ENCODE measurements around the gene UQCRC1.
A peak's percentile ranks its signal among the peaks of the same experiment; 100 is the strongest.

UQCRC1 gene

DNA sequence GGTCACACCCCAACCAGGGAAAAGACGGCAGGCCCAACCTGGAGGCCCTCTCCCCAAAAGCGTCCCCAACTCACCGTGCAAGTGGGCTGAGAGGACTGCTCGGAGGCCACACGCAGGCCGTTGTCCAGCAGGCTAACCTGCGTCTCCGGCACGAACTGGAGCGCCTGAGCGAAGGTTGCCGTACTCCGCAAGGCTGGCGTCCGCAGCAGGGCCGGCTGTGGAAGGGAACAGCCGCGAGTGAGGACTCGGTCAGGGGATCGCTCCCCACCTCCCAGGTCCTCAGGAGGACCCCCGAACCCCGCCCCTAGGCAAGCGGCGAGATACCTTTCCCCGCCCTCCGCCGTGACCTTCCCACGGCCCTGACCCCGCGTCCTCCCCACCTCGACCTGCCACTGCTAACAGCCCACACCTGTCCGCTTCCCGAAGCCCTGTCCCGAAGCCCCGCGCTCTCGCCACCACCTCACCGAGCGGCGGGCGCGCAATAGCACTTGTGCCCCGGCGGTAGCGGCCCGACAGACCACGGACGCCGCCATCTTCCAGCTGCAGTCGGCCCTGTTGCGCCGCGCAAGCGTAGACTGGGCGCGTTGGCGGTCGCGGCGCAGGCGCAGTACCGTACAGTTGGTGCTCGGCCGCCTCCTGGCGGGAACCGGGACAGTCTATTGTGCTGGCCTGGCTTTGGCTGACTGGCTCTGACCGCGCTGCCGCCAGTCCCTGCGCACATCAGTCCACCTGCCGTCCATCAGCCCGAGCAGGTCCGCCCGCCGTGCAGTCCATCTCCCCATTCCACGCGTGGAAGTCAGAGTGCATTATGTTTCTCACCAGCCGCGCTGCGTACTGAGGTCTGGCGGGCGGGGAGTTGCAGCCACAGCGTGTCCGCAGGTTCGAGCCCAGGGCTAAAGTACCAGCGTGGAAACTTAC is at the start of gene UQCRC1 (continued):
- TF ChIP-seq, protein P1, sequence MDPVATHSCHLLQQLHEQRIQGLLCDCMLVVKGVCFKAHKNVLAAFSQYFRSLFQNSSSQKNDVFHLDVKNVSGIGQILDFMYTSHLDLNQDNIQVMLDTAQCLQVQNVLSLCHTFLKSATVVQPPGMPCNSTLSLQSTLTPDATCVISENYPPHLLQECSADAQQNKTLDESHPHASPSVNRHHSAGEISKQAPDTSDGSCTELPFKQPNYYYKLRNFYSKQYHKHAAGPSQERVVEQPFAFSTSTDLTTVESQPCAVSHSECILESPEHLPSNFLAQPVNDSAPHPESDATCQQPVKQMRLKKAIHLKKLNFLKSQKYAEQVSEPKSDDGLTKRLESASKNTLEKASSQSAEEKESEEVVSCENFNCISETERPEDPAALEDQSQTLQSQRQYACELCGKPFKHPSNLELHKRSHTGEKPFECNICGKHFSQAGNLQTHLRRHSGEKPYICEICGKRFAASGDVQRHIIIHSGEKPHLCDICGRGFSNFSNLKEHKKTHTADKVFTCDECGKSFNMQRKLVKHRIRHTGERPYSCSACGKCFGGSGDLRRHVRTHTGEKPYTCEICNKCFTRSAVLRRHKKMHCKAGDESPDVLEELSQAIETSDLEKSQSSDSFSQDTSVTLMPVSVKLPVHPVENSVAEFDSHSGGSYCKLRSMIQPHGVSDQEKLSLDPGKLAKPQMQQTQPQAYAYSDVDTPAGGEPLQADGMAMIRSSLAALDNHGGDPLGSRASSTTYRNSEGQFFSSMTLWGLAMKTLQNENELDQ (tag by site-specific recombination; IDR thresholded peaks at IDR 0.05; ENCODE audit: low read depth) = no peak
- TF ChIP-seq ZNF747 (tag by site-specific recombination; IDR thresholded peaks at IDR 0.05) = no peak
- TF ChIP-seq, protein P2, sequence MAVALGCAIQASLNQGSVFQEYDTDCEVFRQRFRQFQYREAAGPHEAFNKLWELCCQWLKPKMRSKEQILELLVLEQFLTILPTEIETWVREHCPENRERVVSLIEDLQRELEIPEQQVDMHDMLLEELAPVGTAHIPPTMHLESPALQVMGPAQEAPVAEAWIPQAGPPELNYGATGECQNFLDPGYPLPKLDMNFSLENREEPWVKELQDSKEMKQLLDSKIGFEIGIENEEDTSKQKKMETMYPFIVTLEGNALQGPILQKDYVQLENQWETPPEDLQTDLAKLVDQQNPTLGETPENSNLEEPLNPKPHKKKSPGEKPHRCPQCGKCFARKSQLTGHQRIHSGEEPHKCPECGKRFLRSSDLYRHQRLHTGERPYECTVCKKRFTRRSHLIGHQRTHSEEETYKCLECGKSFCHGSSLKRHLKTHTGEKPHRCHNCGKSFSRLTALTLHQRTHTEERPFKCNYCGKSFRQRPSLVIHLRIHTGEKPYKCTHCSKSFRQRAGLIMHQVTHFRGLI (tag by site-specific recombination; IDR thresholded peaks at IDR 0.05) = no peak
- TF ChIP-seq ZFP37 (tag by site-specific recombination; IDR thresholded peaks at IDR 0.05) = no peak
- no peak for TF ChIP-seq ZNF24 (tag by site-specific recombination; IDR thresholded peaks at IDR 0.05)
- peak; percentile 58 for TF ChIP-seq SP3 (tag by site-specific recombination; IDR thresholded peaks at IDR 0.05)
- TF ChIP-seq OVOL3 (tag by site-specific recombination; IDR thresholded peaks at IDR 0.05) = no peak
- TF ChIP-seq YY2 (tag by site-specific recombination; IDR thresholded peaks at IDR 0.05) = peak; percentile 96
- TF ChIP-seq FEZF1 (tag by site-specific recombination; IDR thresholded peaks at IDR 0.05) = no peak
- TF ChIP-seq, protein P3, sequence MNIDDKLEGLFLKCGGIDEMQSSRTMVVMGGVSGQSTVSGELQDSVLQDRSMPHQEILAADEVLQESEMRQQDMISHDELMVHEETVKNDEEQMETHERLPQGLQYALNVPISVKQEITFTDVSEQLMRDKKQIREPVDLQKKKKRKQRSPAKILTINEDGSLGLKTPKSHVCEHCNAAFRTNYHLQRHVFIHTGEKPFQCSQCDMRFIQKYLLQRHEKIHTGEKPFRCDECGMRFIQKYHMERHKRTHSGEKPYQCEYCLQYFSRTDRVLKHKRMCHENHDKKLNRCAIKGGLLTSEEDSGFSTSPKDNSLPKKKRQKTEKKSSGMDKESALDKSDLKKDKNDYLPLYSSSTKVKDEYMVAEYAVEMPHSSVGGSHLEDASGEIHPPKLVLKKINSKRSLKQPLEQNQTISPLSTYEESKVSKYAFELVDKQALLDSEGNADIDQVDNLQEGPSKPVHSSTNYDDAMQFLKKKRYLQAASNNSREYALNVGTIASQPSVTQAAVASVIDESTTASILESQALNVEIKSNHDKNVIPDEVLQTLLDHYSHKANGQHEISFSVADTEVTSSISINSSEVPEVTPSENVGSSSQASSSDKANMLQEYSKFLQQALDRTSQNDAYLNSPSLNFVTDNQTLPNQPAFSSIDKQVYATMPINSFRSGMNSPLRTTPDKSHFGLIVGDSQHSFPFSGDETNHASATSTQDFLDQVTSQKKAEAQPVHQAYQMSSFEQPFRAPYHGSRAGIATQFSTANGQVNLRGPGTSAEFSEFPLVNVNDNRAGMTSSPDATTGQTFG (tag by site-specific recombination; IDR thresholded peaks at IDR 0.05; ENCODE audit: borderline replicate concordance) = no peak
- no peak for TF ChIP-seq MEIS1 (CRISPR knock-in tag; IDR thresholded peaks at IDR 0.05; ENCODE audit: borderline replicate concordance)
- TF ChIP-seq ZNF658 (tag by site-specific recombination; IDR thresholded peaks at IDR 0.05) = no peak
- TF ChIP-seq TCF7L2 (IDR thresholded peaks at IDR 0.05; ENCODE audit: borderline replicate concordance, low read depth, low read length) = no peak
- TF ChIP-seq ZNF341 (tag by site-specific recombination; IDR thresholded peaks at IDR 0.05; ENCODE audit: low read depth) = peak; percentile 40; the same call in 1 of the 2 replicates
- no peak for TF ChIP-seq ZNF350 (tag by site-specific recombination; IDR thresholded peaks at IDR 0.05)
- no peak for TF ChIP-seq ZNF239 (tag by site-specific recombination; IDR thresholded peaks at IDR 0.05)
- TF ChIP-seq, protein P4, sequence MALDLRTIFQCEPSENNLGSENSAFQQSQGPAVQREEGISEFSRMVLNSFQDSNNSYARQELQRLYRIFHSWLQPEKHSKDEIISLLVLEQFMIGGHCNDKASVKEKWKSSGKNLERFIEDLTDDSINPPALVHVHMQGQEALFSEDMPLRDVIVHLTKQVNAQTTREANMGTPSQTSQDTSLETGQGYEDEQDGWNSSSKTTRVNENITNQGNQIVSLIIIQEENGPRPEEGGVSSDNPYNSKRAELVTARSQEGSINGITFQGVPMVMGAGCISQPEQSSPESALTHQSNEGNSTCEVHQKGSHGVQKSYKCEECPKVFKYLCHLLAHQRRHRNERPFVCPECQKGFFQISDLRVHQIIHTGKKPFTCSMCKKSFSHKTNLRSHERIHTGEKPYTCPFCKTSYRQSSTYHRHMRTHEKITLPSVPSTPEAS (tag by site-specific recombination; IDR thresholded peaks at IDR 0.05) = no peak
- no peak for TF ChIP-seq MZF1 (tag by site-specific recombination; IDR thresholded peaks at IDR 0.05; ENCODE audit: borderline replicate concordance)
- TF ChIP-seq, protein P5, sequence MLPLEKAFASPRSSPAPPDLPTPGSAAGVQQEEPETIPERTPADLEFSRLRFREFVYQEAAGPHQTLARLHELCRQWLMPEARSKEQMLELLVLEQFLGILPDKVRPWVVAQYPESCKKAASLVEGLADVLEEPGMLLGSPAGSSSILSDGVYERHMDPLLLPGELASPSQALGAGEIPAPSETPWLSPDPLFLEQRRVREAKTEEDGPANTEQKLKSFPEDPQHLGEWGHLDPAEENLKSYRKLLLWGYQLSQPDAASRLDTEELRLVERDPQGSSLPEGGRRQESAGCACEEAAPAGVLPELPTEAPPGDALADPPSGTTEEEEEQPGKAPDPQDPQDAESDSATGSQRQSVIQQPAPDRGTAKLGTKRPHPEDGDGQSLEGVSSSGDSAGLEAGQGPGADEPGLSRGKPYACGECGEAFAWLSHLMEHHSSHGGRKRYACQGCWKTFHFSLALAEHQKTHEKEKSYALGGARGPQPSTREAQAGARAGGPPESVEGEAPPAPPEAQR (tag by site-specific recombination; IDR thresholded peaks at IDR 0.05) = no peak
- TF ChIP-seq ZNF768 (tag by site-specific recombination; IDR thresholded peaks at IDR 0.05) = no peak
- no peak for TF ChIP-seq ZBTB1 (tag by site-specific recombination; IDR thresholded peaks at IDR 0.05)
- TF ChIP-seq, protein P6, sequence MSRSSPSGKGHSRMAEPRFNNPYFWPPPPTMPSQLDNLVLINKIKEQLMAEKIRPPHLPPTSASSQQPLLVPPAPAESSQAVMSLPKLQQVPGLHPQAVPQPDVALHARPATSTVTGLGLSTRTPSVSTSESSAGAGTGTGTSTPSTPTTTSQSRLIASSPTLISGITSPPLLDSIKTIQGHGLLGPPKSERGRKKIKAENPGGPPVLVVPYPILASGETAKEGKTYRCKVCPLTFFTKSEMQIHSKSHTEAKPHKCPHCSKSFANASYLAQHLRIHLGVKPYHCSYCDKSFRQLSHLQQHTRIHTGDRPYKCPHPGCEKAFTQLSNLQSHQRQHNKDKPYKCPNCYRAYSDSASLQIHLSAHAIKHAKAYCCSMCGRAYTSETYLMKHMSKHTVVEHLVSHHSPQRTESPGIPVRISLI (tag by site-specific recombination; IDR thresholded peaks at IDR 0.05) = no peak
- no peak for TF ChIP-seq WT1 (tag by site-specific recombination; IDR thresholded peaks at IDR 0.05)
- no peak for TF ChIP-seq IKZF3 (tag by site-specific recombination; IDR thresholded peaks at IDR 0.05)
- no peak for TF ChIP-seq ZNF777 (tag by site-specific recombination; IDR thresholded peaks at IDR 0.05; ENCODE audit: borderline replicate concordance)
- no peak for TF ChIP-seq ZNF426 (tag by site-specific recombination; IDR thresholded peaks at IDR 0.05)
- no peak for TF ChIP-seq GLI4 (tag by site-specific recombination; IDR thresholded peaks at IDR 0.05)
- TF ChIP-seq ZNF548 (tag by site-specific recombination; IDR thresholded peaks at IDR 0.05) = no peak
- no peak for TF ChIP-seq ZNF473 (tag by site-specific recombination; IDR thresholded peaks at IDR 0.05)
- TF ChIP-seq PRDM1 (tag by site-specific recombination; IDR thresholded peaks at IDR 0.05) = no peak
